A549 treated with RU486 at 1 μM for 4 hours (cell line): ENCODE measurements around the gene GPR3. TPM values are rescaled to one million over a fixed set of nuclear protein-coding genes. Genes with fewer than 3 reads are reported as not detected.

ENCODE experiments used
- total RNA-seq: library from RNA; stranded (reverse); fragments of 200-300 nt; extraction: Qiagen RNA extraction; gene quantifications from 5 replicates; pipeline ENCODE4 v1.2.3, GENCODE V29; 2022; ENCODE audit warnings: low read depth

Gene GPR3, protein sequence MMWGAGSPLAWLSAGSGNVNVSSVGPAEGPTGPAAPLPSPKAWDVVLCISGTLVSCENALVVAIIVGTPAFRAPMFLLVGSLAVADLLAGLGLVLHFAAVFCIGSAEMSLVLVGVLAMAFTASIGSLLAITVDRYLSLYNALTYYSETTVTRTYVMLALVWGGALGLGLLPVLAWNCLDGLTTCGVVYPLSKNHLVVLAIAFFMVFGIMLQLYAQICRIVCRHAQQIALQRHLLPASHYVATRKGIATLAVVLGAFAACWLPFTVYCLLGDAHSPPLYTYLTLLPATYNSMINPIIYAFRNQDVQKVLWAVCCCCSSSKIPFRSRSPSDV
- 1.5 to 2.7 TPM (median 2.3 TPM) in 5 replicates for total RNA-seq

GRCh38 chr1:27392096-27392777 is at the start of gene GPR3:
GPR3 (plus strand) TSS chr1:27392622; CDS start chr1:27393799, 1,177 bp downstream.

GRCh38 chr1:27366411-27367159 is 25.8 kb upstream of the GPR3 start, which contains the start of gene MAP3K6:
MAP3K6 (minus strand) TSS chr1:27366961; CDS start chr1:27366597, 364 bp downstream.

GRCh38 chr1:27374362-27375086 is 17.9 kb upstream of the GPR3 start, which contains the start of gene FCN3:
FCN3 (minus strand) TSS chr1:27374824; CDS start chr1:27374818, 6 bp downstream.

DNA sequence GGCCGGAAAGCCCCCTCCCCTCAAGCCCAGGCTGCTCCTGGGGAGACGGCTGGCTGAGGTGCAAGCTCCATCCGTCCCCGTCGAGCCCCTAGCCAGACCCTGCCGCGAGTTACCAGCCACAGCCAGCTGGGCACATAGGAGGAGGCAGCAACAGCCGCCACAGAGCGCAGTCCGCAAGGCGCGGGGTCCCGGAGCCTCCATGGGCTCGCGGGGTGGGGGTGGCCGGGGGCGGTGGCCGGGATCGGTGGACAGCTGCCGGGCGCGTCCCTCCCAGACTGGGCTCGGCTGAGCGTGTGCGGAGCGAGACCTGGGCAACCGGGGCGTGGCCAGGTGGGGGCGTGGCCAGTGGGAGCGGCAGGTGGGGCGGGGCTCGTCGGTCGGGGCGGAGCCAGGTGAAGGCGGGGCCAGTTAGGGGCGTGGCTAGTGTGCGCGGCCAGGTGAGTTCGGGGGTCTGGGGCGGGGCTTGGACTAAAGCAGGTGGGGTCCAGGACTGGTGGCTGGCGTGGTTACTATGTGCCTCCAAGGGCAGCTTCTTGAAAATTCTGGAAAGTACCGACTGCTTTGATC is 9.3 kb upstream of the GPR3 start, which contains the start of gene CD164L2:
Gene CD164L2 (minus strand): TSS at position 295 of the 567 bp plus-strand sequence. CDS start 94 bp downstream, at position 201.

Other genes starting within 250 kb of the GPR3 start
- gene SLC9A1, start 237.5 kb upstream of the GPR3 start, total RNA-seq: 10.3 to 14.0 TPM (median 13.7 TPM) in 5 replicates
- 5.5 to 8.0 TPM (median 7.1 TPM) in 5 replicates for gene WDTC1, start 158.0 kb upstream of the GPR3 start, total RNA-seq
- gene TMEM222, start 70.5 kb upstream of the GPR3 start, total RNA-seq: 40.7 to 51.3 TPM (median 49.4 TPM) in 5 replicates
- gene SYTL1, start 50.6 kb upstream of the GPR3 start, total RNA-seq: 0.10 to 0.81 TPM (median 0.53 TPM) in 5 replicates
- 5.9 to 13.2 TPM (median 11.4 TPM) in 5 replicates for gene MAP3K6, start 25.7 kb upstream of the GPR3 start, total RNA-seq
- not detected in 5 replicates for gene FCN3, start 17.8 kb upstream of the GPR3 start, total RNA-seq
- gene CD164L2, start 9.3 kb upstream of the GPR3 start, total RNA-seq: not detected in 5 replicates
- gene WASF2, start 97.5 kb downstream of the GPR3 start, total RNA-seq: 39.2 to 51.6 TPM (median 50.2 TPM) in 5 replicates
- 11.2 to 20.0 TPM (median 19.3 TPM) in 5 replicates for gene AHDC1, start 211.5 kb downstream of the GPR3 start, total RNA-seq
- gene FGR, start 242.6 kb downstream of the GPR3 start, total RNA-seq: 0.06 to 0.09 TPM in 2 of 5 replicates, not detected in the others